Inferior parietal cortex (tissue), 1 donor: ENCODE data around the gene OR2J3.
"Not testable (repeated sequence)": the region's sequence is repeated elsewhere in the genome, so short reads cannot be mapped to it uniquely, and the experiment has no call there.

Experiments
- DNase-seq: peaks from one replicate; pipeline ENCODE4 v3.0.0-alpha.2; 2016; ENCODE audit errors: extremely low spot score

Gene OR2J3

GRCh38 chr6:29107758-29108157 is at the start of gene OR2J3:
OR2J3 (plus strand) TSS chr6:29108058; CDS start chr6:29111891, 3,833 bp downstream.
- DNase-seq = no peak

DNA sequence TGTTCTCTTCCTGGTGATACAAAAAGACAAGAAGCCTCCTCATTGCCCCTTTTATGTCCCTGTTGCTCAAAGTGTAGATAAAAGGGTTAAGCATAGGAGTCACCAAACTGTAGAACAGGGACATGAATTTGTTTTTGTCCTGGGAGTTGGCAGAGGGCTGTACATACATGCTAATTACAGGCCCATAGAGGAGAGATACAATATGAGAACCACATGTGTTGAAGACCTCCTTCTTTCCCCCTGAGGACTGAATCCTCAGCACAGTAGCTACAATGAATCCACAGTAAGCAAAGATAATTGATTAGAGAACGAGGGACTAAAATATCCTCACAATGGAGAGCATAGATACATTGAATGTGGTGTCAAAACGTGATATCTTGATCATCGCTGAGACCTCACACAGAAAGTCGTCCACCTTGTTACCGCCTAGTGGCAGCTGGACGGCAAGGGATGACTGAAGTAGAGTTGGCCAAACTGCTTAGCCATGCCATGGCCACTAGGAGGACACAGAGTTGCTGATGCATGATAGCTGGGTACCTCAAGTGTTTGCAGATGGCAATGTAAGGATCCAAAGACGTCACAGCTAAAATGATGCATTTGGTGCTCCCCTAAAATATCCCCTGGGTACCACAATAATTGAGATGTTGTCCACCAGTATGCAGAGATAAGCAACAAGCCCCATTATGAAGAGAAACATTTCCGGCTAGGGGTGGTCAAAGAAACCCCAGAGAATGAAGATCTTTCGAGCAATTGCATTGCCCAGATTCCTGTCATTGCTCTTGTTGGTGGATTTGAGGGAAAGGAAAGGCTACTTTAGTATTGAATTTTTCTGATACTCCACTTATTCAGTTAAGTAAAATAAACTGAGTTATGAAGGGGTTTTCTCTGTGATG is 35.8 kb upstream of the OR2J3 start:
- DNase-seq = peak; percentile 2

- no peak for DNase-seq
Measured at GRCh38 chr6:29079203-29079602, 28.7 kb upstream of the OR2J3 start.

- DNase-seq = no peak
Measured at GRCh38 chr6:29081312-29081711, 26.5 kb upstream of the OR2J3 start.

GRCh38 chr6:29082457-29082856 is 25.4 kb upstream of the OR2J3 start:
- DNase-seq = no peak

- DNase-seq = no peak
Measured at GRCh38 chr6:29087213-29087612, 20.6 kb upstream of the OR2J3 start, which contains the start of gene OR2B3. OR2B3 (minus strand) TSS chr6:29087313; CDS start chr6:29087248, 65 bp downstream.

GRCh38 chr6:29092957-29093356 is 14.9 kb upstream of the OR2J3 start:
- DNase-seq = no peak

GRCh38 chr6:29097803-29098202 is 10.1 kb upstream of the OR2J3 start:
- DNase-seq = no peak

DNA sequence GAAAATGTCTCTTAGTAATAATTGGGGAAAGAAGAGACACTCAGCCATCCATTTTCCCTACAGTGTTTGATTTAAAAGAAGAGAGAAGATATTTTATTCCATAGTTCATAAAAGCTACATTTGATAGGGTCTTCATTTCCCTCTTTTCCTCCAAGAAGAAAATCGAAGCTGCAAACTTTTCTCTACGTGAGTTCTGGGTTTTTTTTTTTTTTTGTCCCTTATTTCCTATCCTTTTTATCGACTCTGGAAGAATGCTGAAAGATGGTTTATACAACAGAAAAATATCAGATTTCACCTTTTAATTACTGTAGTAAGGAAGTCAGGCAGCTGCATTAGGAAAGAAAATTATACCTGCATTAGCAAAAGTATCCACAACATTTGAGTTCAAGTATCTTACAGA is 8.7 kb upstream of the OR2J3 start, which contains the start of gene OR2J1:
Gene OR2J1 (plus strand): TSS at position 301 of the 400 bp plus-strand sequence. CDS start 1,453 bp downstream, outside the sequence.
- no peak for DNase-seq

- DNase-seq = no peak
Measured at GRCh38 chr6:29112135-29112534, 4.3 kb downstream of the OR2J3 start.

DNA sequence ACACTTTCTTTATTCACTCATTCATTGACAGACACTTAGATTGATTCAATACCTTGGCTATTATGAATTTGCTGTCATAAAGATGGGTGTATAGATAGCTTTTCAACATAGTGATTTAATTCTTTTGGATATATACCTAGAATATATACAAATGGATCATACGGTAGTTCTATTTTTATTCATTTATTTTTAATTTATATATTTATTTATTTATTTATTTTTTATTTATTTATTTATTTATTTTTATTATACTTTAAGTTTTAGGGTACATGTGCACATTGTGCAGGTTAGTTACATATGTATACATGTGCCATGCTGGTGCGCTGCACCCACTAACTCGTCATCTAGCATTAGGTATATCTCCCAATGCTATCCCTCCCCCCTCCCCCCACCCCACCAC is 7.1 kb downstream of the OR2J3 start:
- not testable (repeated sequence) for DNase-seq

DNA sequence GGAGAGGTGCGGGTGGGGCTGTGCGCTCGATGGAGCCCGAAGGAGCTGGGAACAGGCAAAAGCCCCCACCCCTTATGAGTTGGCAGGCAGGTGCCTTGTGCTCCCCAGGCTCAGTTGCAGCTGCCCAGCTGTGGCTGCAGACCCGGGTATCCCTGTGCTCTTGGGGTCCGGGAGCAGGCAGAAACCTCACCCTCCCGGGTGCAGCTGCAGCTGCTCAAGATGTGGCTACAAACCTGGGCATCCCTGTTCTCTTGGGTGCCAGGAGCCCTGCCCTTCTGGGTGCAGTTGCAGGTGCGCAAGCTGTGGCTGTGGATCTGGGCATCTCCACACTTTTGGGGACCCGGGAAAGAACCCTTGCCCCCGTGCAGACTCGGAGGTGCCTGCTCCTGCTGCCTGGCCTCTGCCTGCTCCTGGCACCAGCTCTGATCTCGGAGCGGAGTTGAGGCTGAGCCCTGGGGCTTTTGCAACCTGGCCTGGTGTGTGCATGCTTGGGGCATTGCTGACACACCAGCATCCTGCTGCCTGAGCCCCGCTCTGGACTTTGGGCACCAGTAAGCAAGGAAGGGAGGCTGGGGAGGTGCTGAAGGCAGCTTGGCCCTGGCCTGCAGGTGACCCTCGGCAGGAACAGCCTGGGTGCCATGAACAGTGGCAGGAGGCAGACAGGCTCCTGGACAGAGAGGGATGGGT is 21.6 kb downstream of the OR2J3 start:
- no peak for DNase-seq

- DNase-seq = no peak
Measured at GRCh38 chr6:29130644-29131043, 22.8 kb downstream of the OR2J3 start.

DNA sequence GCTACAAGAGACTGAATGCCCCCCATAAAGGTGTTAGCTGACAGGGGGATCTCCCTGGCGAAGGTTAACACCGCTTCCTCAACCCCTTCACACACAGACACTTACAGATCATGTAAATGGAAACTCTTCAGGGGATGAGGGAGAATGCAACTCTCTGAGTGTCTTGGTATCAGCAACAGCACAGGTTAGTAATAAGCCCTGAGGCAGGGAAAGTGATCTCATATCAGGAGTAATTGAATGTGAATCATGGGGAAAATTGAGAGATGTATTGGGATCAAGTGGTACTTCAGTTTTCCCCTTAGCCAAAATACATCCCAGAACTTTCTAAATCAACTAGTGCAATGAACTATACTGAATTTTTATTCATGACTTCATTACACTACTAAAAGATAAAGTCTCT is 23.8 kb downstream of the OR2J3 start:
- DNase-seq = no peak

GRCh38 chr6:29137724-29138123 is 29.9 kb downstream of the OR2J3 start:
- no peak for DNase-seq

DNA sequence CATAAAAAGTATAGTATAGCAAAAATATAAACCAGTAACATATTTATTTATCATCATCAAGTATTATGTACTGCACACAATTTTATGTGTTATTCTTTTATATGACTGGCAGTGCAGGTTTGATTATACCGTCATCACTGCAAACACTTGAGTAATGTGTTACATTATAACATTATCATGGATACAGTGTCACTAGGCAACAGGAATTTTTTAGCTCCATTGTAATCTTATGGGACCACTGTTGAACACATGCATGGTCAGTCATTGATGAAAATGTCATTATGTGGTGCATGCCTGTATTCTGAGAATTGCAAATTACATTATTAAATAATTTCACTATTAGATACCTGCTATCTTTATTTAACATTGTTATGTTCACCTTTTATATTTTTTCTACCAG is 33.7 kb downstream of the OR2J3 start:
- no peak for DNase-seq

- no peak for DNase-seq
Measured at GRCh38 chr6:29142309-29142708, 34.5 kb downstream of the OR2J3 start.

GRCh38 chr6:29146179-29146578 is 38.3 kb downstream of the OR2J3 start:
- DNase-seq = no peak

DNA sequence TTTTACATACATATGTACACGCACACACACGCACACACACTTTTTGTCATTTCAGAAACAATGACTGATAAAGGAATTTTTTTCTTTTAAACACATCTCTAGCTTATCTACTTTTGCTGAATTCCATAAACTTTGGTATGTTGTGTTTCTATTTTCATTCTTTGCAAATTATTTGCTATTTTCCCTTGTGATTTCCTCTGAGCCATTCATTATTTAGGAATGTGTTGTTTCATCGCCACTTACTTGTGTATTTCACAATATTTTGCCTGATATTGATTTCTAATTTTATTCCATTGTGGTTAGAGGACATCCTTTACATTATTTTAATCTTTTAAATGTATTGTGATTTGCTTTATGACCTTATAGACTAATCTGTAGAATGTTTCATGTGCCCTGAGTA is 39.2 kb downstream of the OR2J3 start:
- DNase-seq = no peak

DNA sequence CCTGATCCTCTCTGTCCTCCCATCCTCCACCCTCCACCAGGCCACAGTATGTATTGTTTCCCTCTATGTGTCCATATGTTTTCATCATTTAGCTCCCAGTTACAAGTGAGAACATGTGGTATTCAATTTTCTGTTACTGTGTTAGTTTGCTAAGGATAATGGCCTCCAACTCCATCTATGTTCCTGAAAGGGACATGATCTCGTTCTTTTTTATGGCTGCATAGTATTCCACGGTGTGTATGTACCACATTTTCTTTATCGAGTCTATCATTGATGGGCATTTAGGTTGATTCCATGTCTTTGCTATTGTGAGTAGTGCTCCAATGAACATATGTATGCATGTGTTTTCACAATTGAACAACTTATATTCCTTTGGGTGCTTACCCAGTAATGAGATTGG is 41.6 kb downstream of the OR2J3 start:
- DNase-seq = not testable (repeated sequence)

DNA sequence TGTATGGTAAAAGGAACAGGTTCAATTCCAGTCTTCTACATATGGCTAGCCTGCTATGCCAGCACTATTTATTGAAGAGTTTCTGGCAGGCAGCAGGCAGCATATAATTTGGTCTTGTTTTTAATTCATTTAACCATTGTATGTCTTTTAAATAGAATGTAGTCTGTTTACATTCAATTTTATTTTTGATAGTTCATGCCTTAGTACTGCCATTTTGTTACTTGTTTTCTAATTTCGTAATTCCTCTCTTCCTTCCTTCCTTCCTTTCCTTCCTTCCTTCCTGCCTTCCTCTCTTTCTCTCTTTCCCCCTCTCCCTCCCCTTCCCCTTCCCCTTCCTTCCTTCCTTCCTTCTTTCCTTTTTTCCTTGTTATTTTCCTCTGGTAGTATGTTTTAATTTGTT is 45.2 kb downstream of the OR2J3 start:
- DNase-seq = no peak

- DNase-seq = not testable (repeated sequence)
Measured at GRCh38 chr6:29155182-29155581, 47.3 kb downstream of the OR2J3 start.

DNA sequence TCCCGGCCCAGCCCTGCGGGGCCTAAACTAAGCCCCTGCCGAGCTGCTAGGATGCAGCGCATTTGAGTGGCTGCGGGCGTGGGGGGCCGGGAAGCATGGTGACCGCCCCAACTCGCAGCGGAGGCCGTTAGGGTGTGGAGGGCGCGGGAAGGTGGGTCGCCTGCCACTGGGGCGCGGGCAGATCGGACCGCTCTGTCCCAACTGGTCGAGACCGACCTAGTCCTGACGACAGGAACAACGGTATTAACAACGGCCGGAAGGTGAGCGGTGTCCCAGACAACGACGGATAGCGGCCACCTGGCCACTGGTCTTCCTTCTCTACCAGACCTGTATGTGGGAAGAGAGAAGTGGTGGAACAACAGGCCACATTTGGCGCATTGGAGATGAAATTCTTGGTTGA is 52.1 kb downstream of the OR2J3 start:
- DNase-seq = not testable (repeated sequence)
